Endothelial cell of umbilical vein (primary cell): ENCODE results near the gene CCDC188. TPM values are rescaled to one million over a fixed set of nuclear protein-coding genes. Genes with fewer than 3 reads are reported as not detected.

ENCODE experiments used
- BruUV-seq: library from RNA; stranded (reverse); fragments of 400-500 nt; replicated peaks from 2 replicates; lab custom pipeline; 2021; lab: Mats Ljungman, UMichigan
- CTCF ChIA-PET: fragments of 300-600, 350-600 bp; sonication (Branson Sonifier 250); formaldehyde crosslinking; loops from one replicate; lab custom pipeline; 2021; ENCODE audit warnings: antibody characterized with exemption, inconsistent platforms; lab: Charles Lee
- POLR2A ChIA-PET: fragments of 300-600, 350-600 bp; sonication (Branson Sonifier 250); formaldehyde crosslinking; loops from one replicate; lab custom pipeline; 2021; ENCODE audit warnings: antibody characterized with exemption, inconsistent platforms; lab: Charles Lee
- DNase-seq: peaks from one replicate; pipeline ENCODE4 v3.0.0-alpha.2; 2011; ENCODE audit warnings: low read depth, low spot score
- FAIRE-seq: peaks from 2 replicates; lab custom pipeline; 2011; peaks lifted over from hg19 to GRCh38; lab: Jason Lieb, UNC
- H2AFZ ChIP-seq: 2 replicates; pipeline ENCODE4 v1.6.0; 2012; ENCODE audit warnings: low read depth, low read length, control low read depth, inconsistent platforms
- H3K27ac ChIP-seq: 2 replicates; pipeline ENCODE4 v1.5.1; 2011; ENCODE audit warnings: low read depth, mild to moderate bottlenecking, control low read depth, low read length, moderate library complexity; ENCODE audit not compliant: insufficient read depth
- H3K27me3 ChIP-seq, 2 experiments: 2 replicates each; pipeline versions ENCODE4 v1.6.0 to v1.6.1; 2011; ENCODE audit warnings: low read length in 2 of 2, mixed read lengths in 1 of 2; ENCODE audit not compliant: control insufficient read depth in 2 of 2, insufficient read depth in 2 of 2
- H3K36me3 ChIP-seq, 2 experiments: 2 replicates in 1 of 2; 3 replicates in 1 of 2; pipeline ENCODE4 v1.5.1; 2011; ENCODE audit warnings: low read length in 2 of 2, mild to moderate bottlenecking in 1 of 2, moderate library complexity in 1 of 2; ENCODE audit not compliant: control insufficient read depth in 2 of 2, insufficient read depth in 2 of 2; ENCODE audit errors: extremely low read depth in 1 of 2
- H3K4me1 ChIP-seq: 3 replicates; pipeline ENCODE4 v1.5.1; 2011; ENCODE audit warnings: mild to moderate bottlenecking, low read length; ENCODE audit not compliant: control insufficient read depth, insufficient read depth; ENCODE audit errors: extremely low read depth
- H3K4me2 ChIP-seq: 2 replicates; pipeline ENCODE4 v1.6.1; 2011; ENCODE audit warnings: low read length, control low read depth, mixed read lengths; ENCODE audit not compliant: insufficient read depth
- H3K4me3 ChIP-seq, 3 experiments: fragments of 200-600 bp in 1 of 3; sonication (generic), shearing (Covaris generic) in 1 of 3; replicated peaks in 1 of 3; 2 replicates each; pipeline ENCODE4 v1.5.1; 2011 to 2016; ENCODE audit warnings: control low read depth in 3 of 3, low read length in 3 of 3, mild to moderate bottlenecking in 2 of 3, inconsistent platforms in 1 of 3, low read depth in 1 of 3, moderate library complexity in 1 of 3; ENCODE audit not compliant: insufficient read depth in 1 of 3
- H3K79me2 ChIP-seq: 2 replicates; pipeline ENCODE4 v1.6.0; 2012; ENCODE audit warnings: low read length, inconsistent platforms; ENCODE audit not compliant: control insufficient read depth, insufficient read depth
- H3K9ac ChIP-seq: replicated peaks from 2 replicates; pipeline ENCODE3; 2011; ENCODE audit warnings: low read length, control low read depth; ENCODE audit not compliant: insufficient read depth; ENCODE audit errors: extremely low read depth
- H3K9me1 ChIP-seq: replicated peaks from 3 replicates; pipeline ENCODE4 v1.6.0; 2011; ENCODE audit warnings: mild to moderate bottlenecking, low read length; ENCODE audit not compliant: control insufficient read depth, insufficient read depth; ENCODE audit errors: extremely low read depth
- H3K9me3 ChIP-seq: replicated peaks from 2 replicates; pipeline ENCODE4 v1.5.1; 2012; ENCODE audit warnings: low read length, inconsistent platforms; ENCODE audit not compliant: control insufficient read depth, insufficient read depth
- H4K20me1 ChIP-seq: replicated peaks from 2 replicates; pipeline ENCODE3; 2011; ENCODE audit warnings: mild to moderate bottlenecking, low read length; ENCODE audit not compliant: control insufficient read depth, insufficient read depth; ENCODE audit errors: extremely low read depth
- EZH2 ChIP-seq: IDR thresholded peaks from 2 replicates; pipeline ENCODE4 v1.6.1; 2012; ENCODE audit warnings: borderline replicate concordance, low read depth, mild to moderate bottlenecking, moderate library complexity, low read length, inconsistent platforms; ENCODE audit not compliant: severe bottlenecking
- FOS ChIP-seq: IDR thresholded peaks from 2 replicates; pipeline ENCODE4 v1.6.1; 2011; ENCODE audit warnings: mild to moderate bottlenecking, low read length, moderate library complexity, borderline replicate concordance; ENCODE audit not compliant: insufficient read depth
- GATA2 ChIP-seq: IDR thresholded peaks from 2 replicates; pipeline ENCODE4 v1.7.0; 2011; ENCODE audit warnings: low read depth, mild to moderate bottlenecking, moderate library complexity, mixed read lengths, low read length; ENCODE audit not compliant: insufficient read length, insufficient read depth
- JUN ChIP-seq: IDR thresholded peaks from 2 replicates; pipeline ENCODE4 v1.6.1; 2011; ENCODE audit warnings: borderline replicate concordance, low read depth; ENCODE audit not compliant: insufficient read length, insufficient read depth
- MYC ChIP-seq: IDR thresholded peaks from one replicate; pipeline ENCODE4 v1.6.1; 2011; ENCODE audit warnings: mild to moderate bottlenecking, low read depth, low read length
- POLR2A ChIP-seq: IDR thresholded peaks from 2 replicates; pipeline ENCODE4 v1.6.1; 2012; ENCODE audit warnings: low read depth, mild to moderate bottlenecking, control low read depth, low read length
- POLR2AphosphoS5 ChIP-seq: IDR thresholded peaks from 2 replicates; pipeline ENCODE4 v1.6.1; 2012; ENCODE audit warnings: low read depth, mild to moderate bottlenecking, control low read depth, low read length, moderate library complexity; ENCODE audit not compliant: insufficient read depth
- dilution Hi-C: fragments of 300-500 bp; cut with MboI; formaldehyde crosslinking; loops from one replicate; pipeline ENCODE4 v1.15.0; 2019; ENCODE audit warnings: low sequenced_read_pairs; ENCODE audit not compliant: extremely low pct_ligation_motif_present
- intact Hi-C: fragments of 100-400 bp; cut with micrococcal nuclease; formaldehyde crosslinking; loops from one replicate; pipeline ENCODE4 v1.10.0; 2022
- polyA plus RNA-seq, 4 experiments: library from polyadenylated mRNA; depleted of rRNA in 3 of 4; stranded (reverse) in 3 of 4; unstranded in 1 of 4; fragments of >200 nt; gene quantifications; 2 replicates each; pipeline versions ENCODE4 v1.2.1 to v1.2.3, GENCODE V29; 2011 to 2012; ENCODE audit warnings: missing spikeins in 1 of 4
- total RNA-seq: library from RNA; stranded (reverse); gene quantifications from 2 replicates; pipeline ENCODE4 v1.2.3, GENCODE V29; 2021
- TF ChIP-seq, protein P1 (sequence below), 2 donors: IDR thresholded peaks; 1 replicate in 1 of 2; 2 replicates in 1 of 2; pipeline ENCODE4 v1.5.1; 2011; ENCODE audit warnings: low read length in 2 of 2, mild to moderate bottlenecking in 2 of 2, moderate library complexity in 2 of 2, control low read depth in 1 of 2, inconsistent platforms in 1 of 2, low read depth in 1 of 2; ENCODE audit not compliant: insufficient read depth in 1 of 2; ENCODE audit errors: extremely low read depth in 1 of 2
- TF ChIP-seq, protein P2 (sequence below): IDR thresholded peaks from 2 replicates; pipeline ENCODE4 v1.6.1; 2011; ENCODE audit not compliant: insufficient read depth, insufficient read length

CCDC188 gene
- total and polyA plus RNA-seq, 2 donors (not counting 3 experiments of a cell fraction or from before 2014, with no cell fraction given) = 9.4 to 9.8 TPM

DNA sequence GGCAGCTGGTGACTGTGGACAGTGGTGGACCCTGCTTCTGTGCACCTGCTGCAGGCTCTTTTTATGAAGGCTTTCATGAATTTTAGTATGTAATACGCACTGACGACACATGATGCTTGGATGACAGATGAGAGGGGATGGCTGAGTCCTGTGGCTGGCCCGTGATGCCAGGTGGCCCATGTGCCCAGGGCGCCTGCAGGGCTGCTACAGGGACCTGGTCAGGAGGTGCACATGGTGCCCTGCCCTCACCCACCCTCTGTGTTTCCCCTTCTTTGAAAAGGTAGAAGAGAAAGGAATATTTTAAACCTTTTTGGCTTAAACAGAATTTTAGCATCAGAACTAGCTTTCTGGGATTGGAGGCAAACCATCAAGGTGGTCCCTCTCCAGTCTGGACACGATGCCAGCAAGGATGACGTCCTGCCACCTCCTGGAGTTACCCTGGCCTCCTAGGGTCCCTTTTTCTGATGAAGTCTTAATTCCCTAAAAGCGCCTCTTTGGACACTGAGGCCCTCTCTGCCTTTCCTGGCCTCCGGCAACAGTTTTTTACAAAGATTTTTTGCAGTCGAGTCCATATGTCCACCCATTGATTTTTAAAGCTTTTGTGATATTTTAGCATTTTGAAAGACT is 40.4 kb downstream of the CCDC188 start:
- FAIRE-seq = no peak
- no peak overlapping the region for H3K4me2 ChIP-seq
- no peak for DNase-seq
- no peaks in the 10 kb centered on the region for H4K20me1 ChIP-seq
- H3K4me3 ChIP-seq = no peak overlapping the region
- peaks cover 9% of the 10 kb centered on the region for H3K79me2 ChIP-seq
- POLR2A ChIA-PET = interaction anchor here (0.6 kb wide), 2 partner anchors 9 to 66 kb away, joined by 3 to 4 read pairs; no protein-coding TSS in a partner anchor
- dilution Hi-C loops (no loop called here), intact Hi-C loops (no loop called here)
- H3K36me3 ChIP-seq = peaks cover 10 to 68% of the 10 kb centered on the region in 2 experiments
- H3K27me3 ChIP-seq = no peaks in the 10 kb centered on the region
- no peak overlapping the region for H2AFZ ChIP-seq
- H3K9ac ChIP-seq = no peak overlapping the region
- no peaks in the 10 kb centered on the region for H3K9me3 ChIP-seq
- H3K4me1 ChIP-seq = no peaks in the 10 kb centered on the region
- no peak overlapping the region for H3K27ac ChIP-seq
- no peak for TF ChIP-seq EZH2
- TF ChIP-seq MYC = no peak
- TF ChIP-seq GATA2 = no peak
- TF ChIP-seq POLR2AphosphoS5 = no peak
- no peak for TF ChIP-seq FOS
- TF ChIP-seq POLR2A = no peak
- TF ChIP-seq, protein P1, sequence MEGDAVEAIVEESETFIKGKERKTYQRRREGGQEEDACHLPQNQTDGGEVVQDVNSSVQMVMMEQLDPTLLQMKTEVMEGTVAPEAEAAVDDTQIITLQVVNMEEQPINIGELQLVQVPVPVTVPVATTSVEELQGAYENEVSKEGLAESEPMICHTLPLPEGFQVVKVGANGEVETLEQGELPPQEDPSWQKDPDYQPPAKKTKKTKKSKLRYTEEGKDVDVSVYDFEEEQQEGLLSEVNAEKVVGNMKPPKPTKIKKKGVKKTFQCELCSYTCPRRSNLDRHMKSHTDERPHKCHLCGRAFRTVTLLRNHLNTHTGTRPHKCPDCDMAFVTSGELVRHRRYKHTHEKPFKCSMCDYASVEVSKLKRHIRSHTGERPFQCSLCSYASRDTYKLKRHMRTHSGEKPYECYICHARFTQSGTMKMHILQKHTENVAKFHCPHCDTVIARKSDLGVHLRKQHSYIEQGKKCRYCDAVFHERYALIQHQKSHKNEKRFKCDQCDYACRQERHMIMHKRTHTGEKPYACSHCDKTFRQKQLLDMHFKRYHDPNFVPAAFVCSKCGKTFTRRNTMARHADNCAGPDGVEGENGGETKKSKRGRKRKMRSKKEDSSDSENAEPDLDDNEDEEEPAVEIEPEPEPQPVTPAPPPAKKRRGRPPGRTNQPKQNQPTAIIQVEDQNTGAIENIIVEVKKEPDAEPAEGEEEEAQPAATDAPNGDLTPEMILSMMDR (IDR thresholded peaks at IDR 0.05; ENCODE audit: extremely low read depth in 1 of 2, insufficient read depth in 1 of 2, low read depth in 1 of 2, low read length in 2 of 2) = no peak
- TF ChIP-seq, protein P2, sequence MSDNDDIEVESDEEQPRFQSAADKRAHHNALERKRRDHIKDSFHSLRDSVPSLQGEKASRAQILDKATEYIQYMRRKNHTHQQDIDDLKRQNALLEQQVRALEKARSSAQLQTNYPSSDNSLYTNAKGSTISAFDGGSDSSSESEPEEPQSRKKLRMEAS = no peak
- no peak for TF ChIP-seq JUN
- CTCF ChIA-PET = interaction anchor here (1.5 kb wide), 1 partner anchor 89 kb away, joined by 3 read pairs; no protein-coding TSS in a partner anchor
- H3K9me1 ChIP-seq = no peaks in the 10 kb centered on the region
- TSS peak; percentile 17 for BruUV-seq
